Endothelial cell of umbilical vein (primary cell): ENCODE data around the gene DDI1. TPM values are rescaled to one million over a fixed set of nuclear protein-coding genes. Genes with fewer than 3 reads are reported as not detected.

Experiments used
- BruUV-seq: library from RNA; stranded (reverse); fragments of 400-500 nt; replicated peaks from 2 replicates; lab custom pipeline; 2021; lab: Mats Ljungman, UMichigan
- CTCF ChIA-PET: fragments of 300-600, 350-600 bp; sonication (Branson Sonifier 250); formaldehyde crosslinking; loops from one replicate; lab custom pipeline; 2021; ENCODE audit warnings: antibody characterized with exemption, inconsistent platforms; lab: Charles Lee
- POLR2A ChIA-PET: fragments of 300-600, 350-600 bp; sonication (Branson Sonifier 250); formaldehyde crosslinking; loops from one replicate; lab custom pipeline; 2021; ENCODE audit warnings: antibody characterized with exemption, inconsistent platforms; lab: Charles Lee
- DNase-seq: peaks from one replicate; pipeline ENCODE4 v3.0.0-alpha.2; 2011; ENCODE audit warnings: low read depth, low spot score
- FAIRE-seq: peaks from 2 replicates; lab custom pipeline; 2011; peaks lifted over from hg19 to GRCh38; lab: Jason Lieb, UNC
- H2AFZ ChIP-seq: 2 replicates; pipeline ENCODE4 v1.6.0; 2012; ENCODE audit warnings: low read depth, low read length, control low read depth, inconsistent platforms
- H3K27ac ChIP-seq: 2 replicates; pipeline ENCODE4 v1.5.1; 2011; ENCODE audit warnings: low read depth, mild to moderate bottlenecking, control low read depth, low read length, moderate library complexity; ENCODE audit not compliant: insufficient read depth
- H3K27me3 ChIP-seq, 2 experiments: 2 replicates each; pipeline versions ENCODE4 v1.6.0 to v1.6.1; 2011; ENCODE audit warnings: low read length in 2 of 2, mixed read lengths in 1 of 2; ENCODE audit not compliant: control insufficient read depth in 2 of 2, insufficient read depth in 2 of 2
- H3K36me3 ChIP-seq, 2 experiments: 2 replicates in 1 of 2; 3 replicates in 1 of 2; pipeline ENCODE4 v1.5.1; 2011; ENCODE audit warnings: low read length in 2 of 2, mild to moderate bottlenecking in 1 of 2, moderate library complexity in 1 of 2; ENCODE audit not compliant: control insufficient read depth in 2 of 2, insufficient read depth in 2 of 2; ENCODE audit errors: extremely low read depth in 1 of 2
- H3K4me1 ChIP-seq: 3 replicates; pipeline ENCODE4 v1.5.1; 2011; ENCODE audit warnings: mild to moderate bottlenecking, low read length; ENCODE audit not compliant: control insufficient read depth, insufficient read depth; ENCODE audit errors: extremely low read depth
- H3K4me2 ChIP-seq: 2 replicates; pipeline ENCODE4 v1.6.1; 2011; ENCODE audit warnings: low read length, control low read depth, mixed read lengths; ENCODE audit not compliant: insufficient read depth
- H3K4me3 ChIP-seq, 3 experiments: fragments of 200-600 bp in 1 of 3; sonication (generic), shearing (Covaris generic) in 1 of 3; replicated peaks in 1 of 3; 2 replicates each; pipeline ENCODE4 v1.5.1; 2011 to 2016; ENCODE audit warnings: control low read depth in 3 of 3, low read length in 3 of 3, mild to moderate bottlenecking in 2 of 3, inconsistent platforms in 1 of 3, low read depth in 1 of 3, moderate library complexity in 1 of 3; ENCODE audit not compliant: insufficient read depth in 1 of 3
- H3K79me2 ChIP-seq: 2 replicates; pipeline ENCODE4 v1.6.0; 2012; ENCODE audit warnings: low read length, inconsistent platforms; ENCODE audit not compliant: control insufficient read depth, insufficient read depth
- H3K9ac ChIP-seq: replicated peaks from 2 replicates; pipeline ENCODE3; 2011; ENCODE audit warnings: low read length, control low read depth; ENCODE audit not compliant: insufficient read depth; ENCODE audit errors: extremely low read depth
- H3K9me1 ChIP-seq: replicated peaks from 3 replicates; pipeline ENCODE4 v1.6.0; 2011; ENCODE audit warnings: mild to moderate bottlenecking, low read length; ENCODE audit not compliant: control insufficient read depth, insufficient read depth; ENCODE audit errors: extremely low read depth
- H3K9me3 ChIP-seq: replicated peaks from 2 replicates; pipeline ENCODE4 v1.5.1; 2012; ENCODE audit warnings: low read length, inconsistent platforms; ENCODE audit not compliant: control insufficient read depth, insufficient read depth
- H4K20me1 ChIP-seq: replicated peaks from 2 replicates; pipeline ENCODE3; 2011; ENCODE audit warnings: mild to moderate bottlenecking, low read length; ENCODE audit not compliant: control insufficient read depth, insufficient read depth; ENCODE audit errors: extremely low read depth
- CTCF ChIP-seq, 2 donors: IDR thresholded peaks; 1 replicate in 1 of 2; 2 replicates in 1 of 2; pipeline ENCODE4 v1.5.1; 2011; ENCODE audit warnings: low read length in 2 of 2, mild to moderate bottlenecking in 2 of 2, moderate library complexity in 2 of 2, control low read depth in 1 of 2, inconsistent platforms in 1 of 2, low read depth in 1 of 2; ENCODE audit not compliant: insufficient read depth in 1 of 2; ENCODE audit errors: extremely low read depth in 1 of 2
- EZH2 ChIP-seq: IDR thresholded peaks from 2 replicates; pipeline ENCODE4 v1.6.1; 2012; ENCODE audit warnings: borderline replicate concordance, low read depth, mild to moderate bottlenecking, moderate library complexity, low read length, inconsistent platforms; ENCODE audit not compliant: severe bottlenecking
- FOS ChIP-seq: IDR thresholded peaks from 2 replicates; pipeline ENCODE4 v1.6.1; 2011; ENCODE audit warnings: mild to moderate bottlenecking, low read length, moderate library complexity, borderline replicate concordance; ENCODE audit not compliant: insufficient read depth
- GATA2 ChIP-seq: IDR thresholded peaks from 2 replicates; pipeline ENCODE4 v1.7.0; 2011; ENCODE audit warnings: low read depth, mild to moderate bottlenecking, moderate library complexity, mixed read lengths, low read length; ENCODE audit not compliant: insufficient read length, insufficient read depth
- JUN ChIP-seq: IDR thresholded peaks from 2 replicates; pipeline ENCODE4 v1.6.1; 2011; ENCODE audit warnings: borderline replicate concordance, low read depth; ENCODE audit not compliant: insufficient read length, insufficient read depth
- MAX ChIP-seq: IDR thresholded peaks from 2 replicates; pipeline ENCODE4 v1.6.1; 2011; ENCODE audit not compliant: insufficient read depth, insufficient read length
- MYC ChIP-seq: IDR thresholded peaks from one replicate; pipeline ENCODE4 v1.6.1; 2011; ENCODE audit warnings: mild to moderate bottlenecking, low read depth, low read length
- POLR2A ChIP-seq: IDR thresholded peaks from 2 replicates; pipeline ENCODE4 v1.6.1; 2012; ENCODE audit warnings: low read depth, mild to moderate bottlenecking, control low read depth, low read length
- POLR2AphosphoS5 ChIP-seq: IDR thresholded peaks from 2 replicates; pipeline ENCODE4 v1.6.1; 2012; ENCODE audit warnings: low read depth, mild to moderate bottlenecking, control low read depth, low read length, moderate library complexity; ENCODE audit not compliant: insufficient read depth
- dilution Hi-C: fragments of 300-500 bp; cut with MboI; formaldehyde crosslinking; loops from one replicate; pipeline ENCODE4 v1.15.0; 2019; ENCODE audit warnings: low sequenced_read_pairs; ENCODE audit not compliant: extremely low pct_ligation_motif_present
- intact Hi-C: fragments of 100-400 bp; cut with micrococcal nuclease; formaldehyde crosslinking; loops from one replicate; pipeline ENCODE4 v1.10.0; 2022
- polyA plus RNA-seq, 4 experiments: library from polyadenylated mRNA; depleted of rRNA in 3 of 4; stranded (reverse) in 3 of 4; unstranded in 1 of 4; fragments of >200 nt; gene quantifications; 2 replicates each; pipeline versions ENCODE4 v1.2.1 to v1.2.3, GENCODE V29; 2011 to 2012; ENCODE audit warnings: missing spikeins in 1 of 4
- total RNA-seq: library from RNA; stranded (reverse); gene quantifications from 2 replicates; pipeline ENCODE4 v1.2.3, GENCODE V29; 2021

The DDI1 gene
- total and polyA plus RNA-seq, 2 donors (not counting 3 experiments of a cell fraction or from before 2014, with no cell fraction given) = not detected

- POLR2A ChIA-PET = no interaction called here
Observed at GRCh38 chr11:103988595-103988969, 47.9 kb upstream of the DDI1 start.

More at GRCh38 chr11:103988595-103988969, 47.9 kb upstream of the DDI1 start:
- no peak for FAIRE-seq
- H3K9me1 ChIP-seq = no peaks in the 10 kb centered on the region
- H3K4me2 ChIP-seq = no peak overlapping the region
- dilution Hi-C loops = no loop called here
- intact Hi-C loops = no loop called here
- no peaks in the 10 kb centered on the region for H3K36me3 ChIP-seq
- no peak overlapping the region for H2AFZ ChIP-seq
- no peak overlapping the region for H3K4me3 ChIP-seq
- CTCF ChIA-PET = interaction anchor here (1.6 kb wide), 1 partner anchor 12 kb away, joined by 4 read pairs; no protein-coding TSS in a partner anchor
- DNase-seq = no peak
- no TSS peak for BruUV-seq
- H3K79me2 ChIP-seq = no peaks in the 10 kb centered on the region
- no peaks in the 10 kb centered on the region for H3K27me3 ChIP-seq
- TF ChIP-seq GATA2 (no peak), MAX (no peak), POLR2AphosphoS5 (no peak), EZH2 (no peak), CTCF (IDR thresholded peaks at IDR 0.05; ENCODE audit: extremely low read depth in 1 of 2, insufficient read depth in 1 of 2, low read depth in 1 of 2, low read length in 2 of 2) (no peak), POLR2A (no peak), JUN (no peak), FOS (no peak), MYC (no peak)
- H3K27ac ChIP-seq = no peak overlapping the region
- H3K4me1 ChIP-seq = no peaks in the 10 kb centered on the region
- H3K9me3 ChIP-seq = no peaks in the 10 kb centered on the region
- no peaks in the 10 kb centered on the region for H4K20me1 ChIP-seq
- H3K9ac ChIP-seq = no peak overlapping the region
